K562 (cell line): ENCODE results near the gene SLC5A10. TPM values are rescaled to one million over a fixed set of nuclear protein-coding genes. Genes with fewer than 3 reads are reported as not detected.

Source experiments
- ATAC-seq: fragments of 200-7000 bp; cut with Tn5 transposase; 3 replicates; pipeline ENCODE4 v1.9.1; 2020; ENCODE audit warnings: moderate library complexity
- BruUV-seq: library from RNA; stranded (reverse); fragments of 400-500 nt; replicated peaks from 2 replicates; lab custom pipeline; 2021; lab: Mats Ljungman, UMichigan
- CTCF ChIA-PET: fragments of 300-600 bp; formaldehyde crosslinking; extraction: SDS; loops from one replicate; lab custom pipeline; 2021; ENCODE audit warnings: low intra/inter-chr PET ratio; lab: Yijun Ruan, JAX
- POLR2A ChIA-PET: fragments of 300-600, 350-650 bp; sonication (Branson Sonifier 250); formaldehyde crosslinking; extraction: SDS; loops from one replicate; lab custom pipeline; 2021; ENCODE audit warnings: antibody characterized with exemption, inconsistent platforms; lab: Yijun Ruan, JAX
- DNase-seq, 4 experiments: peaks; one replicate each; pipeline versions ENCODE4 v3.0.0 to v3.0.0-alpha.2; 2011 to 2018; ENCODE audit warnings: low spot score in 3 of 4, mixed read lengths in 3 of 4; ENCODE audit errors: extremely low read depth in 1 of 4
- FAIRE-seq: peaks from 2 replicates; lab custom pipeline; 2011; peaks lifted over from hg19 to GRCh38; lab: Jason Lieb, UNC
- H2AFZ ChIP-seq: 2 replicates; pipeline ENCODE4 v1.6.0; 2011; ENCODE audit warnings: low read depth, low read length, control low read depth, inconsistent platforms
- H3K27ac ChIP-seq: fragments of 200-600 bp; 3 replicates; pipeline ENCODE4 v1.8.0; 2011; ENCODE audit warnings: low read depth, mild to moderate bottlenecking, control low read depth, inconsistent platforms, low read length, moderate library complexity, mixed read lengths; ENCODE audit errors: extremely low read depth
- H3K27me3 ChIP-seq, 2 experiments: fragments of 300-600 bp in 1 of 2; 2 replicates in 1 of 2; 3 replicates in 1 of 2; pipeline versions ENCODE4 v1.6.0 to v1.8.0; 2011; ENCODE audit warnings: inconsistent platforms in 2 of 2, low read length in 2 of 2, mild to moderate bottlenecking in 1 of 2, mixed read lengths in 1 of 2, moderate library complexity in 1 of 2; ENCODE audit not compliant: control insufficient read depth in 2 of 2, insufficient read depth in 2 of 2
- H3K36me3 ChIP-seq: fragments of 300-600 bp; 3 replicates; pipeline ENCODE4 v1.8.0; 2011; ENCODE audit warnings: mild to moderate bottlenecking, low read length, inconsistent platforms; ENCODE audit not compliant: control insufficient read depth, insufficient read depth
- H3K4me1 ChIP-seq, 2 experiments: fragments of 200-600 bp in 1 of 2; replicated peaks in 1 of 2; 2 replicates in 1 of 2; 3 replicates in 1 of 2; pipeline versions ENCODE4 v1.5.1 to v1.8.0; 2011; ENCODE audit warnings: inconsistent platforms in 2 of 2, low read length in 2 of 2, mild to moderate bottlenecking in 1 of 2, mixed read lengths in 1 of 2, moderate library complexity in 1 of 2; ENCODE audit not compliant: control insufficient read depth in 2 of 2, insufficient read depth in 2 of 2
- H3K4me2 ChIP-seq: 2 replicates; pipeline ENCODE4 v1.6.1; 2011; ENCODE audit warnings: low read length, control low read depth, inconsistent platforms, mixed read lengths; ENCODE audit not compliant: insufficient read depth
- H3K4me3 ChIP-seq: fragments of 200-600 bp; sonication (generic), shearing (Covaris generic); 2 replicates; pipeline ENCODE4 v1.5.1; 2016; ENCODE audit warnings: control low read depth, inconsistent platforms
- H3K79me2 ChIP-seq: fragments of 200-600 bp; 3 replicates; pipeline ENCODE4 v1.8.0; 2011; ENCODE audit warnings: low read length, inconsistent platforms; ENCODE audit not compliant: control insufficient read depth, insufficient read depth
- H3K9ac ChIP-seq, 2 experiments: 2 replicates each; pipeline versions ENCODE4 v1.6.0 to v1.6.1; 2011; ENCODE audit warnings: low read depth in 2 of 2, low read length in 2 of 2, control low read depth in 1 of 2, inconsistent platforms in 1 of 2, mild to moderate bottlenecking in 1 of 2, mixed read lengths in 1 of 2; ENCODE audit not compliant: insufficient read depth in 1 of 2
- H3K9me1 ChIP-seq: one replicate; pipeline ENCODE4 v1.6.0; 2011; ENCODE audit warnings: inconsistent platforms, mild to moderate bottlenecking, low read length, moderate library complexity; ENCODE audit not compliant: control insufficient read depth, insufficient read depth
- H3K9me3 ChIP-seq: replicated peaks from 2 replicates; pipeline ENCODE4 v1.5.1; 2011; ENCODE audit warnings: low read depth, low read length, inconsistent platforms; ENCODE audit not compliant: control insufficient read depth, insufficient read depth
- H4K20me1 ChIP-seq: replicated peaks from 2 replicates; pipeline ENCODE4 v1.6.1; 2011; ENCODE audit warnings: low read length, inconsistent platforms, mixed read lengths; ENCODE audit not compliant: control insufficient read depth, insufficient read depth
- CHCHD3 ChIP-seq: fragments of 250-450 bp; sonication (Bioruptor Pico); IDR thresholded peaks from 2 replicates; pipeline ENCODE4 v2.1.2; 2022; ENCODE audit warnings: mild to moderate bottlenecking
- FOSL1 ChIP-seq: fragments of 200-800 bp; sonication (Bioruptor generic); conservative IDR thresholded peaks from 2 replicates; pipeline ENCODE4 v1.6.1; 2016; ENCODE audit warnings: missing genetic modification characterization, missing compliant biosample characterization
- JUN ChIP-seq, 2 experiments: sonication (generic) in 1 of 2; formaldehyde crosslinking in 1 of 2; IDR thresholded peaks; 2 replicates each; pipeline versions ENCODE4 v1.6.1 to v1.8.0; 2012 to 2022; ENCODE audit warnings: borderline replicate concordance in 2 of 2, mild to moderate bottlenecking in 2 of 2, improper control_type of control experiment in 1 of 2, low read depth in 1 of 2, low read length in 1 of 2, missing genetic modification reagents in 1 of 2
- JUND ChIP-seq, 2 experiments: IDR thresholded peaks; 2 replicates in 1 of 2; 3 replicates in 1 of 2; pipeline ENCODE4 v1.6.1; 2011; ENCODE audit warnings: borderline replicate concordance in 2 of 2, low read depth in 2 of 2, low read length in 2 of 2, improper control_type of control experiment in 1 of 2, missing biosample characterization in 1 of 2, missing genetic modification characterization in 1 of 2, missing genetic modification reagents in 1 of 2
- ZBTB7A ChIP-seq: IDR thresholded peaks from 2 replicates; pipeline ENCODE4 v1.6.1; 2011; ENCODE audit warnings: low read depth, mild to moderate bottlenecking, low read length, moderate library complexity, borderline replicate concordance; ENCODE audit not compliant: control insufficient read depth
- ZFP36 ChIP-seq: fragments of 150-350 bp; IDR thresholded peaks from 2 replicates; pipeline ENCODE4 v1.6.1; 2018; ENCODE audit warnings: low read length, low read depth; ENCODE audit not compliant: partially characterized antibody
- WGBS: fragments of 100-300 bp; shearing (Covaris generic); methylation state at CpG from one replicate; pipeline ENCODE4 v1.1.6; 2016; ENCODE audit warnings: low coverage, mixed read lengths; ENCODE audit not compliant: insufficient coverage; ENCODE audit errors: missing lambda C conversion rate; 5-methylcytosine and 5-hydroxymethylcytosine counted together
- in situ Hi-C: fragments of 300-500 bp; cut with MboI; formaldehyde crosslinking; loops from 4 replicates; pipeline ENCODE4 v1.15.0; 2018; ENCODE audit warnings: inconsistent platforms, mixed read lengths
- intact Hi-C: fragments of 100-400 bp; cut with micrococcal nuclease; formaldehyde crosslinking; loops from 2 replicates; pipeline ENCODE4 v1.14.2; 2022
- polyA plus RNA-seq, 8 experiments: library from polyadenylated mRNA; depleted of rRNA in 4 of 8; stranded (reverse) in 5 of 8; unstranded in 3 of 8; fragments of >200 nt; fragmentation: Nextera tagmentation in 2 of 8; fragmentation: Illumina TruSeq in 1 of 8; extraction: Ambion mirVana in 2 of 8; extraction: Trizol in 1 of 8; gene quantifications; 2 replicates each; pipeline versions ENCODE4 v1.2.1 to v1.2.3, GENCODE V29; 2011 to 2014; ENCODE audit warnings: inconsistent platforms in 1 of 8, missing spikeins in 1 of 8
- total RNA-seq, 7 experiments: library from RNA; depleted of rRNA in 6 of 7; stranded (reverse); fragments of >200 nt in 6 of 7; fragmentation: Illumina TruSeq in 2 of 7; extraction: Trizol in 2 of 7; gene quantifications; 2 replicates each; pipeline versions ENCODE4 v1.2.1 to v1.2.3, GENCODE V29; 2011 to 2021; ENCODE audit warnings: low replicate concordance in 1 of 7
- TF ChIP-seq, protein P1 (sequence below), 2 experiments: fragments of 450-650 bp in 1 of 2; sonication (generic) in 1 of 2; formaldehyde crosslinking in 1 of 2; IDR thresholded peaks in 1 of 2; conservative IDR thresholded peaks in 1 of 2; 2 replicates each; pipeline versions ENCODE4 v1.6.1 to v1.8.1; 2016 to 2023; ENCODE audit warnings: mild to moderate bottlenecking in 2 of 2, moderate library complexity in 2 of 2, inconsistent platforms in 1 of 2, missing genetic modification reagents in 1 of 2
- TF ChIP-seq, protein P2 (sequence below): fragments of 450-650 bp; conservative IDR thresholded peaks from 2 replicates; pipeline ENCODE4 v1.6.1; 2016; ENCODE audit warnings: missing genetic modification characterization, low read depth, mild to moderate bottlenecking, missing compliant biosample characterization, moderate library complexity

Gene SLC5A10
- total and polyA plus RNA-seq, 9 of the 15 experiments (the other 6 are each of a cell fraction or from before 2014, with no cell fraction given) = 0.03 to 0.09 (median 0.03) TPM; not detected in 5

DNA sequence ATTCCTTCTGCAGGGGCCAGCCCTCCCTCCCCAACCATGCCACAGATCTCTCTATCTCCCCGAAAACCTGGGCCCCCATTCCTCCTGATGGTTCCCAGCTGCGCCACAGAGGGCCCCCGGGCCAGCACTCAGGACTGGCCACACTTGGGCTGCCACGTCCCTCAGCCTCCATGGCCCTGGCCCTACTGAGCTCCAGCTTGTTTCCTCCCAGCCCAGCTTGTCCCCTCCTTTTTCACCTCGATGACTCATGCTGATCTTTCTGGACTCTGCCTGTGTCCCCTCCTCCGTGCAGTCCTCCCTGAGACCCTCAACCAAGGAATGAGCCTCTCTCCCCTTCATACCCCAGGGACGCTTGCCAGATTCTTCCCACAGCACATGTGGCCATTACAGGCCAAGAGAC lies 63.5 kb downstream of the SLC5A10 start:
- intact Hi-C loops = no loop called here
- in situ Hi-C loops = loop anchor here (5.0 kb wide), 1 partner anchor 38 kb away; no protein-coding TSS in a partner anchor
- H3K9me3 ChIP-seq = no peaks in the 10 kb centered on the region
- 17% methylated on average over 5 of the region's 7 CpGs for WGBS
- FAIRE-seq (no peak), ATAC-seq (peak; percentile 51), DNase-seq (no peak)
- H3K79me2 ChIP-seq = no peaks in the 10 kb centered on the region
- no peak overlapping the region for H3K4me2 ChIP-seq
- H3K36me3 ChIP-seq = no peaks in the 10 kb centered on the region
- POLR2A ChIA-PET = interaction anchor here (0.7 kb wide), 1 partner anchor 24 kb away, joined by 3 read pairs; no protein-coding TSS in a partner anchor
- CTCF ChIA-PET = no interaction called here
- no peak overlapping the region for H3K9ac ChIP-seq
- peaks cover 6 to 28% of the 10 kb centered on the region in 2 experiments; a peak in 4 of 5 replicates for H3K4me1 ChIP-seq
- BruUV-seq = no TSS peak
- no peaks in the 10 kb centered on the region for H3K9me1 ChIP-seq
- no peak overlapping the region for H3K27ac ChIP-seq
- H4K20me1 ChIP-seq = no peaks in the 10 kb centered on the region
- no peaks in the 10 kb centered on the region for H3K27me3 ChIP-seq
- H2AFZ ChIP-seq = no peak overlapping the region
- TF ChIP-seq, protein P1, sequence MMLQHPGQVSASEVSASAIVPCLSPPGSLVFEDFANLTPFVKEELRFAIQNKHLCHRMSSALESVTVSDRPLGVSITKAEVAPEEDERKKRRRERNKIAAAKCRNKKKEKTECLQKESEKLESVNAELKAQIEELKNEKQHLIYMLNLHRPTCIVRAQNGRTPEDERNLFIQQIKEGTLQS (IDR thresholded peaks at IDR 0.05) = peak; percentile 83
- TF ChIP-seq, protein P1 (CRISPR knock-in tag; conservative IDR thresholded peaks at IDR 0.05) = no peak
- TF ChIP-seq CHCHD3 (CRISPR knock-in tag) (no peak), JUND (IDR thresholded peaks at IDR 0.05; ENCODE audit: borderline replicate concordance, low read depth, low read length) (peak; percentile 77), JUND (tag; IDR thresholded peaks at IDR 0.05; ENCODE audit: borderline replicate concordance, low read depth, low read length) (peak; percentile 62; the same call in 1 of the 3 replicates), JUN (IDR thresholded peaks at IDR 0.05; ENCODE audit: borderline replicate concordance, low read depth, low read length) (0 out of 2 replicates have a peak, but pooled peaks have one; percentile 28), JUN (CRISPR knock-in tag; IDR thresholded peaks at IDR 0.05; ENCODE audit: borderline replicate concordance) (no peak), ZFP36 (peak; percentile 96), ZBTB7A (peak; percentile 47; the same call in 1 of the 2 replicates), FOSL1 (peak; percentile 59)
- TF ChIP-seq, protein P2, sequence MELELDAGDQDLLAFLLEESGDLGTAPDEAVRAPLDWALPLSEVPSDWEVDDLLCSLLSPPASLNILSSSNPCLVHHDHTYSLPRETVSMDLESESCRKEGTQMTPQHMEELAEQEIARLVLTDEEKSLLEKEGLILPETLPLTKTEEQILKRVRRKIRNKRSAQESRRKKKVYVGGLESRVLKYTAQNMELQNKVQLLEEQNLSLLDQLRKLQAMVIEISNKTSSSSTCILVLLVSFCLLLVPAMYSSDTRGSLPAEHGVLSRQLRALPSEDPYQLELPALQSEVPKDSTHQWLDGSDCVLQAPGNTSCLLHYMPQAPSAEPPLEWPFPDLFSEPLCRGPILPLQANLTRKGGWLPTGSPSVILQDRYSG (tag) = no peak
- TF ChIP-seq, all 486 proteins: peak for 6
- H3K4me3 ChIP-seq = no peak overlapping the region
